Measurements from ENCODE around the gene AGBL1. TPM values are rescaled to one million over a fixed set of nuclear protein-coding genes. Genes with fewer than 3 reads are reported as not detected.

Gene AGBL1
- total and polyA plus RNA-seq, 2 experiments from 2014 or later = not detected

- Histone ChIP-seq H3K27ac (no peak overlapping the region), H3K9me2 (ENCODE audit: insufficient read depth) (no peaks in the 10 kb centered on the region), H3K9ac (no peak overlapping the region), H3K79me2 (ENCODE audit: insufficient read depth) (no peaks in the 10 kb centered on the region), H3K4me1 (ENCODE audit: insufficient read depth) (no peaks in the 10 kb centered on the region), H3F3A (ENCODE audit: insufficient read depth) (no peaks in the 10 kb centered on the region), H3K4me3 (no peak overlapping the region), H3K9me3 (ENCODE audit: low read depth) (no peaks in the 10 kb centered on the region), H3K36me3 (ENCODE audit: low read depth) (no peaks in the 10 kb centered on the region), H4K20me1 (ENCODE audit: insufficient read depth) (no peaks in the 10 kb centered on the region), H2AFZ (no peak overlapping the region), H3K4me2 (ENCODE audit: unreplicated experiment) (no peak overlapping the region), H3K27me3 (replicated peaks; ENCODE audit: insufficient read depth) (no peaks in the 10 kb centered on the region)
- DNase-seq = no peak
- in situ Hi-C loops (cut with MboI) = no loop called here
- TF ChIP-seq EZH2phosphoT487 (IDR thresholded peaks at IDR 0.05; ENCODE audit: insufficient read depth, low read depth) (no peak), EZH2 (IDR thresholded peaks at IDR 0.05; ENCODE audit: insufficient read depth, poor library complexity, severe bottlenecking) (no peak)
- WGBS, 2 experiments (ENCODE audit: low coverage in 1 of 2, low lambda C conversion rate in 2 of 2, missing lambda C conversion rate in 2 of 2) = 40 to 45% methylated on average over 2 of the region's 2 CpGs
Measured at GRCh38 chr15:86337071-86337470, 257.4 kb downstream of the AGBL1 start.

- H3K27me3 ChIP-seq (replicated peaks; ENCODE audit: insufficient read depth) = no peaks in the 10 kb centered on the region
- H3K36me3 ChIP-seq (ENCODE audit: low read depth) = no peaks in the 10 kb centered on the region
- no peak overlapping the region for H3K27ac ChIP-seq
- no peak for DNase-seq
- in situ Hi-C loops (cut with MboI) = no loop called here
- H3K9me2 ChIP-seq (ENCODE audit: insufficient read depth) = no peaks in the 10 kb centered on the region
- H3K9me3 ChIP-seq (ENCODE audit: low read depth) = no peaks in the 10 kb centered on the region
- no peaks in the 10 kb centered on the region for H3K4me1 ChIP-seq (ENCODE audit: insufficient read depth)
- no peak overlapping the region for H3K9ac ChIP-seq
- no peak for TF ChIP-seq EZH2 (IDR thresholded peaks at IDR 0.05; ENCODE audit: insufficient read depth, poor library complexity, severe bottlenecking)
- no peak for TF ChIP-seq EZH2phosphoT487 (IDR thresholded peaks at IDR 0.05; ENCODE audit: insufficient read depth, low read depth)
- no peak overlapping the region for H2AFZ ChIP-seq
- no peak overlapping the region for H3K4me2 ChIP-seq (ENCODE audit: unreplicated experiment)
- H3K4me3 ChIP-seq = no peak overlapping the region
- no peaks in the 10 kb centered on the region for H3K79me2 ChIP-seq (ENCODE audit: insufficient read depth)
- 25 to 27% methylated on average over 2 of the region's 2 CpGs for WGBS, 2 experiments (ENCODE audit: low coverage in 1 of 2, low lambda C conversion rate in 2 of 2, missing lambda C conversion rate in 2 of 2)
- no peaks in the 10 kb centered on the region for H3F3A ChIP-seq (ENCODE audit: insufficient read depth)
- H4K20me1 ChIP-seq (ENCODE audit: insufficient read depth) = no peaks in the 10 kb centered on the region
Measured at GRCh38 chr15:86347245-86347644, 267.6 kb downstream of the AGBL1 start.

DNA sequence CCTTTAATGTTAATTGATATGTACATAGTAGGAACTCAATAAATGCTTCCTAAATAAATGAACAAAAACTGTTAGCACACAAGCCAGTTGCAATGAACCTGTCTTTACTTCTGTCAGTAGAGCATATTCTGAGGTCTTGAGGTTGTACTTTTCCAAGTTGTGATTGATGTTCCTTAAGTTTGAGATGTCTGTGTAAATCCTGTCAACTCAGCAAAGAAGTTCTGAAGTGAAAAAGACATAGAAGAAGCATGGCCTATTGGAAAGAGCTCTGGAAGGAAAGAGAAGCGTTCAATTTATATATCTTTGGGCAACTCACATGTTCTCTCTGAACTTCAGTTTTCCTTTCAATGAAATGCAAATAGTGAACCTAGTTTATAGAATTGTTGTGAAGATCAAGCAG lies 269.9 kb downstream of the AGBL1 start:
- no peak for DNase-seq
- in situ Hi-C loops (cut with MboI) = no loop called here

GRCh38 chr15:86353213-86353612 lies 273.5 kb downstream of the AGBL1 start:
- Histone ChIP-seq H2AFZ (no peak overlapping the region), H4K20me1 (ENCODE audit: insufficient read depth) (no peaks in the 10 kb centered on the region), H3K27me3 (replicated peaks; ENCODE audit: insufficient read depth) (no peaks in the 10 kb centered on the region), H3K27ac (no peak overlapping the region), H3F3A (ENCODE audit: insufficient read depth) (no peaks in the 10 kb centered on the region), H3K9me3 (ENCODE audit: low read depth) (no peaks in the 10 kb centered on the region), H3K9me2 (ENCODE audit: insufficient read depth) (no peaks in the 10 kb centered on the region), H3K4me2 (ENCODE audit: unreplicated experiment) (no peak overlapping the region), H3K36me3 (ENCODE audit: low read depth) (no peaks in the 10 kb centered on the region), H3K79me2 (ENCODE audit: insufficient read depth) (no peaks in the 10 kb centered on the region), H3K9ac (no peak overlapping the region), H3K4me1 (ENCODE audit: insufficient read depth) (no peaks in the 10 kb centered on the region), H3K4me3 (no peak overlapping the region)
- 6 to 17% methylated on average over 1 of the region's 1 CpG for WGBS, 2 experiments (ENCODE audit: low coverage in 1 of 2, low lambda C conversion rate in 2 of 2, missing lambda C conversion rate in 2 of 2)
- in situ Hi-C loops (cut with MboI) = no loop called here
- TF ChIP-seq EZH2 (IDR thresholded peaks at IDR 0.05; ENCODE audit: insufficient read depth, poor library complexity, severe bottlenecking) (no peak), EZH2phosphoT487 (IDR thresholded peaks at IDR 0.05; ENCODE audit: insufficient read depth, low read depth) (no peak)
- DNase-seq = no peak

More for the DNA sequence above, 269.9 kb downstream of the AGBL1 start:
- Histone ChIP-seq H3K79me2 (ENCODE audit: insufficient read depth) (no peaks in the 10 kb centered on the region), H2AFZ (no peak overlapping the region), H3K27ac (no peak overlapping the region), H3F3A (ENCODE audit: insufficient read depth) (no peaks in the 10 kb centered on the region), H4K20me1 (ENCODE audit: insufficient read depth) (no peaks in the 10 kb centered on the region), H3K4me3 (no peak overlapping the region), H3K27me3 (replicated peaks; ENCODE audit: insufficient read depth) (no peaks in the 10 kb centered on the region), H3K4me2 (ENCODE audit: unreplicated experiment) (no peak overlapping the region), H3K4me1 (ENCODE audit: insufficient read depth) (no peaks in the 10 kb centered on the region), H3K36me3 (ENCODE audit: low read depth) (no peaks in the 10 kb centered on the region), H3K9ac (no peak overlapping the region), H3K9me3 (ENCODE audit: low read depth) (no peaks in the 10 kb centered on the region), H3K9me2 (ENCODE audit: insufficient read depth) (no peaks in the 10 kb centered on the region)
- 0 to 2% methylated on average over 1 of the region's 1 CpG for WGBS, 2 experiments (ENCODE audit: low coverage in 1 of 2, low lambda C conversion rate in 2 of 2, missing lambda C conversion rate in 2 of 2)
- TF ChIP-seq EZH2 (IDR thresholded peaks at IDR 0.05; ENCODE audit: insufficient read depth, poor library complexity, severe bottlenecking) (no peak), EZH2phosphoT487 (IDR thresholded peaks at IDR 0.05; ENCODE audit: insufficient read depth, low read depth) (no peak)

GRCh38 chr15:86355361-86355760 lies 275.7 kb downstream of the AGBL1 start:
- no peaks in the 10 kb centered on the region for H3K79me2 ChIP-seq (ENCODE audit: insufficient read depth)
- H2AFZ ChIP-seq = no peak overlapping the region

More at GRCh38 chr15:86355361-86355760, 275.7 kb downstream of the AGBL1 start:
- no peak overlapping the region for H3K4me3 ChIP-seq
- no peaks in the 10 kb centered on the region for H3F3A ChIP-seq (ENCODE audit: insufficient read depth)
- TF ChIP-seq EZH2 (IDR thresholded peaks at IDR 0.05; ENCODE audit: insufficient read depth, poor library complexity, severe bottlenecking) (no peak), EZH2phosphoT487 (IDR thresholded peaks at IDR 0.05; ENCODE audit: insufficient read depth, low read depth) (no peak)
- H3K9me3 ChIP-seq (ENCODE audit: low read depth) = peaks cover 1% of the 10 kb centered on the region
- no peak overlapping the region for H3K27ac ChIP-seq
- no peaks in the 10 kb centered on the region for H3K4me1 ChIP-seq (ENCODE audit: insufficient read depth)
- H3K4me2 ChIP-seq (ENCODE audit: unreplicated experiment) = no peak overlapping the region
- no peaks in the 10 kb centered on the region for H3K36me3 ChIP-seq (ENCODE audit: low read depth)
- H4K20me1 ChIP-seq (ENCODE audit: insufficient read depth) = no peaks in the 10 kb centered on the region
- no peak overlapping the region for H3K9ac ChIP-seq
- no peak for DNase-seq
- H3K9me2 ChIP-seq (ENCODE audit: insufficient read depth) = peaks cover under 1% of the 10 kb centered on the region
- in situ Hi-C loops (cut with MboI) = no loop called here
- H3K27me3 ChIP-seq (replicated peaks; ENCODE audit: insufficient read depth) = no peaks in the 10 kb centered on the region

Data from GM23248 (cell line).